ENCODE results near the gene STARD10.

Gene STARD10

DNA sequence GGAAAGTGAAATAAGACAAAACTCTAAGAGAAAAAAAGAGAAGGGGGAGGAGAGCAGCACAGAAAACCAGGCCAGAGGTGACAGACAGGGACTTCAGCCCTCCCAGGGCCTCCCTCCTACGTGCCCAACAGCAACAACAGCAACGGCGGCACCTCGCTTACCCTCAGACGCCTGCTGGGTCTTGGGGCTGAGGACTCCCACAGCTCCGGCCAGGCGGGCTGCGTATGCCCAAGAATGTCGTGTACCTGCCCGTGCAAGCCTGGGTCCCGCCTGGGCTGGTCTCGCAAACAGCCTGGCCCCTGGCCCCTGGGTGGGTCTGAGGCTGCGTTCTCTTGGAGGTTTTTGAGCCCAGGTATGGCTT is 72.2 kb downstream of the STARD10 start:
- DNase-seq: peak; percentile 40

DNA sequence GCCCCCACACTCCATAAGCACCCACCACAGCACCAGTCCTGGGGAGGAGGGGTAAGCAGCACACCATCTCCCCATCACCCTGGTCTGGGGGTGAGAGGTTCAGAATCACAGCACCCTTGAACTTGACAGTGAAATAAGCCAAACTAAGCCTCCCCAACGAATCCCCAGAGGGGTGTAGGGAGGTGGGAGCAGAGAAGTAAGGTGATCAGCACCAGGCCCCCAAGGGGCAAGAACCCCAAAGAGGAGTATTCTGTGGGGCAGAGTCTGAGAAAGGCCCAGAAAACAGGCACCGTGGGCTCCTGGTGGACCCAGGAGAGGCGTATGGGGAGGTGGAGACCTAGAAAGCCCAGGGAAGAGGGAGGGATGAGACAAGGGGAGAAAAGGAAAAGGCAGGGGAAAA is 72.6 kb downstream of the STARD10 start:
- no peak for DNase-seq

DNA sequence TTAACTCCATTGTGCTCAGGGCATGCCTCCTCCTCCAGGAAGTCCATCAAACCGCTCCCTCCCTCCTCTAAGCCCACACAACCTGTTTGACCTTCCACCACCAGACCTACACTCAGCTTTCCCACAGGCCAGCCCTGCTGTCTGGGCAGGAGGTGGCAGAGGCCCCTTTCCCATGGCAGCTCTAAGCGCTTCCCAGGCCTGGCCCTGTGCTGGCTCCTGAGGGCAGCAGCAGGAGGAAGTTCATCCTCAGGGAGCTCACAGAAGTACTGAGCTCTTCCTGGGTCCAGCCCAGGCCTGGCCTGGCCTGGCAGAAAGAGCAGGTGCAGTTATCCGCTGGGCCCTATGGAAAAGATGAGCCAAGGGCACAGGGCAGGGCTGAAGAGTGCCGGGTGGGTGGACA is 73.1 kb downstream of the STARD10 start:
- no peak for DNase-seq

DNA sequence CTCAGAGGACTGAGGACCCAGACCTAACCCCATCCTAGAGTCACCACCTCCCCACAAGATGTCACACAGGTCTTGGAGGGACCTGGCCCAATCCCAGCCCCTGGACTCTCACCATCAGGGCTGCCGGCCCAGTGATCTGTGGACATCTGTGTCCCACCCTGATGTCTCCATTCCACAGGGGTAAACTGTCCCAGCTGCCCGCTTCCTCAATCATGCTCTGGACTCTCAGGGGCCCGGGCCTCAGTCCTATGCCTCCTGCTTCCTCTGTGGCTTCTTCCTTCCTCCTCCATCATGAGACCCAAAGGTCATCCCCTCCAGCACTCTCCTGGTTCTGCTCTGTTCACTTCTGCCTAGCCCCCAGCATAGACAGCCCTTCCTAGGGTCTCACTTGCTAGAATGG is 73.8 kb downstream of the STARD10 start:
- no peak for DNase-seq

DNA sequence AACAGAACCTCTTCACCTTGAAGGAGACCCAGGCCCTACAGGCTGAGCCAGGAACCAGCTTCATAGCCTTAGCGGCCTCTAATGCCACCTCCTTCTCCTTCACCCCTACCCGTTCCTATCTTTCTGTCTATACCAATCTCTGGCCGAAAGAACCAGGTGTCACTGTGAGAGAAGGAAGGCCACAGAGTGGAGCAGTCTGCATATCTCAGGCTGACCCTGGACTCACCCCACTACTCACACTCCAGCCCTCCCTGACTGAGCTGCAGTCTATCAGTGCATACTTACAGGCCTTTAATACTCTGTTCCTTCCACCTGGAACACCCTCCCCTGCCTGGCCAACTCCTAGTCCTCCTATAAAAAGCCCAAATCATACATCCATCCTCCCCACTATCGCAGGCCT is 74.3 kb downstream of the STARD10 start:
- no peak for DNase-seq

DNA sequence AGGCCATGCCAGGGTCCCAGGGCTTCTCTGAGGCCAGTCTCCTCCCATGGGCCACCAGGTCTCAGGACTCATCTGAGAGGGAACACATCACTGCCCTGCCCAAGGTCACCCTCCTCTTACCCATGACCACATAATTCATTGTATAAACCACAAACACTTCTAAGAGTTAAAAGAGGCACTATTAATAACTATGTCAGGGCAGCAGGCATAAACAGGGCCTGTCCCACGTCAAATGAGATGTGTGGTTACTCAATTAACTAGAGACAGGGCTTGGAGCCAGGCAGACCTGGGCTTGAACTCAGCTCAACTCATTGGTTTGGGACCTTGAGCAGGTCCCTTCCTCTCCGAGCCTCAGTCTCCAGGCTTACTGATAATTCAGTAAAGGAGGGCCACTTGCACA is 74.7 kb downstream of the STARD10 start:
- DNase-seq: no peak

DNA sequence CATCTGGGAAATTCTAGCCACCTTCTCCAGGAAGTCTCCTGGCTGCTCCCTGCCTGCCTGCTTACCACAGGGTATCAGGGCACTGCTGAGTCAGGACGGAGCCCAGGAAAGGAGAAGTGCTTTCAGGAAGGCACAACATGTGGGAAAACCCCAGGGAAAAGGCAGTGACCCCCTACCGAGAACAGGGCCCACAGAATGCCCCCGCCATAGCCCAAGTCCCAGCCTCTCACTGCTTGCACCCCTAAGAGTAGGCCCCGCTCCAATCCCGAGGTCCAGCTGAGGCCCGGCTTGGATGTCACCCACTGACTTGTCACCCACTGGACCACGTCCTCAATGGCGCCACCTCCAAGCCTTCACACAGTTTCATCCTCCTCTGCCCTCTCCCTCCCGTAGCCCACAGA is 75.7 kb downstream of the STARD10 start:
- DNase-seq: no peak

DNA sequence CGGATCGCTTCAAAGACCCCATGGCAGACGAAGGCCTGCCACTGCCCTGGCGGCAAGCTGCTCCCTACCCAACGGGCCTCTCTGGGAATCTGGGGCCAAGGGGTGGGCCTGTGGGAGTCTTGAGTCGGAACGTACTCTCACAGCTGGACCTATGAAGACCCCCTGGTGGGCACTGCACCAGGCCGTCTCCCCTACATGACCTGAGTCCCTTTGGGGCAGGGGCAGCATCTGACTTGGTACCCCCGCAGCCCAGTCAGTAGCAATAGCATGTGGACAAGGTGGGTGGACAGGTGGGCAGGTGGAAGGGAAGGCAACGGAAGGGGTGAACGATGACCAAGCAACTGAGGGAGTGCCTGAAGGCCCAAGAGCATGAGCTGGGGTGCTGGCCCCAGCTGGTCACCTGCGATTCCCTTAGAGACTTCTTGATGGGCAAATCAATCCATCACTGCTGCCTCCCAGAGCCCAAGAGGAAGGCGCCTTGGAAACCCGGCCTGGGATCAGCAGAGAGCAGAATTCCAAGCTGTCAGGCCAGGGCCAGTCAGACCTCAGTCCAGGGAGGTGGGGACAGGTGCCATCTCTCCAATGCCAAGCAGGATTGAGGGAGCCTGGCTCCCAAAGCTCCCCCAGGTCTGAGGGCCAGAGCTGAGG is 76.9 kb downstream of the STARD10 start:
- no peak for DNase-seq

DNA sequence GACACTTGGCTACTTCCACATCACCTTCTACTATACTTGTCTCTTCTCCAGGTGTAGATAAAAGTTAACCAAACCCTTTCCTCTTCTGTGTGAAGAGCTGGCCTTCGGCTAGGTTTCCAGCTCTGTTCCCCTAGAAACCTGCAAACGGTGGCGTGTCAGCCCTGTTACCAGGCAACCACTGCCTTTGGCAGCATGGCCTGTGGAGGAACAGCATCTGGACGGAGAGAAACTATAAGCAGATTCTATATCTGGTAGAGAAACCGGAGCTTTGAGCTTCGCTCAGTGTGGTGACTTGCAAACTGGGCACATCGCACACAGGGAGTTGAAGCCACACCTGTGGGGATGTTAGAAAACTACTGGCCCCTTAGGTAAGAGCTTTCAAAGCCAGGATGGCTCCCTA is 77.6 kb downstream of the STARD10 start:
- no peak for DNase-seq

DNA sequence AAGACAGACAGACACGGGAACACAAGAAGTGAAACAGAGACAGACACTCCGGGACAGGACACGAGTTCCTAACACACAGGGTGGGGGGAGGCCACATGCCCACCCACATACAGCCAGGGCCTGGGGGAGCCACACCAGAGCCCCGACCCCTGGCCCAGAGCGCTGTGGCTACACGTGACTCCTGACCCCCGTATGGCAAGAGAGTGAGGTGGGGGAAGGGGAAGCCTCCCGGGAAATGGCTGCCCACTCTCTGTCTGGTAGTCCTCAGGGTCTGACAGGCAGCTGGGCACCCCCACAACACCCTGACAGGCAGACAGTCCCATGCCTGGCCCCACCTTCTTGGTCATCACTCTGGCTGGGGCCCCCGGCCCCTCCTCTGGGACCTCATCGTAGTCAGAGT is 81.0 kb downstream of the STARD10 start:
- no peak for DNase-seq

DNA sequence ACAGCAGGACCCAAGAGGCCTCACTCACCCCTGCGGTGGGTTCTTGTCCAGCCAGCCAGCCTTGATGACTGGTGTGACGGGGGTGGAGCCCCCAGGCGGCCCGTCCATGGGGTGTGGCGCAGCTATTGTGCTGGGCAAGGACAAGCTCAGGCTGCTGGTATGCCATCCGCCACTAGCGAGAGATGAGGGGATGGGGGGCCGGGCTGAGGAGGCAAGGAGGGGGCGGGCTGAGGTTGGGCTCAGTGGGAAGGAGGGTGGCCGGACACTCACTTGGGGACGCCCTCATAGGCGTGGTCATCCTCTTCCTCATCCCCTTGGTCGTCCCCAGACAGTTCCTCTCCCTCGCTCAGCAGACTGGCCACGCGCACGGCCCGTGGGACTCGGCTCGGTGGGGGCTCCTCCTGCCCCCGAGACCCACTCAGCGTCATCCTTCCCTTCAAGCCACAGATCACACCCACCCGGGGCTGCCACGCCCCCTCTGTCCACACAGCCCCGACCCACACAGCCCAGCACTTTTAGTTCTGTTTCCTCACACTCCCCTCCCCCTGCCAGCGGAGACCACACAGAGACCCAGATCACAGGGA is 81.6 kb downstream of the STARD10 start:
- DNase-seq: no peak

DNA sequence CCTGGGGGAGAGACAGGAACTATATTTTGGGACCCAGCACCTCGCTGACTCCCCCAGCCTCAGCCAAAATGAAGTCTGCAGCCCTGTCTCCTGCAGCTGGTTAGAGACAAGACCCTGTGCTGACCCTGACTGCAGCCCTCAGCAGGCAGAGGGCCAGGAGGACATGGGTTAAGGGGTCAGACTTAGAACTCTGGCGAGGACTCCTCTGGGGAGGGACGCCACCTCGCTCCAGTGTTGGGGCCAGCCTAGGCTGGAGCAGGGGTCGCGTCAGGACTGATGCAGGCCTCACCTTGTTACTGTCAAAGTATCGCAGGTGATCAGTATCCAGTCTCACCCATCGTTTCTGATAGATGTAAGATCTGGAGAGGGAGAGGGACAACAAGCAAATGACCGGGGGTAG is 82.7 kb downstream of the STARD10 start:
- no peak for DNase-seq

DNA sequence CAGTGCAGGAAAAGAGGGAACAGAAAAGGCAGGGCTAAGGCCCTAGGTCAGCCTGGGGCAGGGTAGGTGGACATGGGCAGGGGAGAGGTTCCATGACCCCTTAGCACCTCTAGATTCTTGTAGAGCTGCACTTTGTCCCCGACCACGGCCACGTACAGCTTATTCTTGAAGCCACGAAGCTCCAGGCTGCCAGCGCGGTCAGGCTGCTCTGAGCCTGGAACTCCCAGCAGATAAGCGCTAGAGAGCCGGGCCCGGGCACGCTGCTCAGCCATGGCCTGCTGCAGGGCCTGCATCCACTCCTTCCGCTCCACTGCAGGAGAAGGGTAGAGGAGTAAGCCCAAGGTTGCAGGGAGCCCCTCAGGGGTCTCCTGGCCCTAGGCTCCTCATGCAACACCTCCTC is 83.6 kb downstream of the STARD10 start:
- DNase-seq: no peak

DNA sequence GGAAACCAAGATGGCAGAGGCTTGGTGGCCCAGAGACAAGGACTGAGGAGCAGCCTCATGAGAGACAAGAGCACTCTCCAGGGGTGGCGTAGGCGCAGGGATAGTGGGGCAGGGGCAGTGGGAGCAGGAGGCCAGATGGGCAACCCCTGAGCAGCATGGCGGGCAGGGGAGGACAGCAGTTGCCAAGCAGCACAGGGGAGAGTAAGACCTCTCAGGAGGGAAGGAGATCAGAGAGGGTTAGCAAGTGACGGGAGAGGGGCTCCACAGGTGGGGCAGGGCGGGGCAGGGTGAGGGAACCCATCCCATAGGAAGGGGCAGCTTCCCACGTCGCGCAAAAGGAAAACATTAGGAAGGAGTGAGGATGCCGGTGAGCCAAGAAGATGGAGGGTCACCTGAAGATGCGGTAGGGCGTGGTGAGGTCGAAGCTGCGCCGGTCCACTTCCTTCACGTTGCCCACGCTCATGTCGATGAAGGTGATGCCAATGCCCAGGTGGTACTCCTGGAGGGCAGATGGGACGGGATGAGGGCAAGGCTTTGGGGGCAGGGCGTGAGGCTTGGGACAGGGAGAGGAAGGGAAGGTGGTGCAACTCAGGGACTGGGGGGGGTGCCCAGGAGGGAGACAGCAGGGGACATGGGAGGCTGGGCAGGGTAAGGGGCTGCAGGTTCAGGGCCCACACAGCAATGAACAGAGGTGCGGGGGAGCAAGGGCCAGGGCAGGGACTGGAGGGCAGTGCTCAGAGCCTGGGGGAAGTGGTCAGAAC is 84.2 kb downstream of the STARD10 start:
- DNase-seq: no peak

DNA sequence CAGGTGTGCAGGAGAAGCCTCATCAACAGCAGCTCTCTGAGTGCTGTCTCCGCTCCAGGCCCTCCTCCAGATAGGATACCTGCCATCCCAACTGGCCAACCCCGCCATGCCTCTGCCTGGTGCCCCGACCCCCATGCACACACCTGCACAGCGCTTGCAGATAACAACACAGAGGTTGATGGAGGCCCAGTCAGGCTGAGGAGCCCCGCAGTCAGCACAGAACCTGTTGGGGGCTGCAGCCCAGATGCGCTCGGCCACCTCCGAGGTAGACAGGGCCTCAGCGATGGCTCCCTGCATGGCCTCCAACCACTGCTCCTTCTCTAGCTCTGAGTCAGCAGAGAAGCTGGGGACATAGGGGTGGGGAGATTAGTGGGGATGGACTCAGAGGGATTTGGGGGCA is 86.8 kb downstream of the STARD10 start:
- no peak for DNase-seq

DNA sequence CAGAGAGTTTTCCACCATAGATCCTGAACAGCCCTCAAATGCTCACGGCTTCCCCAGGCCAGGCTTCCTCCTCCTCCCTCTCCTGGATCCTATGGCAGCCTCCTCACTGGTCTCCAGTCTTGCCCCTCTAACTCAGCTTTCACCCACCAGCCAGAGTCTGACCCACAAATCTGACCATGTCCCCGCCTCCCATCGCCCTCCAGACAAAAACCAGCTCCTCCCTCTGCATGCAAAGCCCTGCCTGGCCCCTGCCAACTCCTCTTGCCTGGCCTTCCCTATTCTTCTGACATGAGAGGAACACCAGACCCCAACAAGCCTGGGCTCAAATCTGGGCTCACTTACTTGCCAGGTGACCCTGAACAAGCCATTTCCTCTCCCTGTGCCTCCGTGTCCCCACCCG is 87.3 kb downstream of the STARD10 start:
- no peak for DNase-seq

DNA sequence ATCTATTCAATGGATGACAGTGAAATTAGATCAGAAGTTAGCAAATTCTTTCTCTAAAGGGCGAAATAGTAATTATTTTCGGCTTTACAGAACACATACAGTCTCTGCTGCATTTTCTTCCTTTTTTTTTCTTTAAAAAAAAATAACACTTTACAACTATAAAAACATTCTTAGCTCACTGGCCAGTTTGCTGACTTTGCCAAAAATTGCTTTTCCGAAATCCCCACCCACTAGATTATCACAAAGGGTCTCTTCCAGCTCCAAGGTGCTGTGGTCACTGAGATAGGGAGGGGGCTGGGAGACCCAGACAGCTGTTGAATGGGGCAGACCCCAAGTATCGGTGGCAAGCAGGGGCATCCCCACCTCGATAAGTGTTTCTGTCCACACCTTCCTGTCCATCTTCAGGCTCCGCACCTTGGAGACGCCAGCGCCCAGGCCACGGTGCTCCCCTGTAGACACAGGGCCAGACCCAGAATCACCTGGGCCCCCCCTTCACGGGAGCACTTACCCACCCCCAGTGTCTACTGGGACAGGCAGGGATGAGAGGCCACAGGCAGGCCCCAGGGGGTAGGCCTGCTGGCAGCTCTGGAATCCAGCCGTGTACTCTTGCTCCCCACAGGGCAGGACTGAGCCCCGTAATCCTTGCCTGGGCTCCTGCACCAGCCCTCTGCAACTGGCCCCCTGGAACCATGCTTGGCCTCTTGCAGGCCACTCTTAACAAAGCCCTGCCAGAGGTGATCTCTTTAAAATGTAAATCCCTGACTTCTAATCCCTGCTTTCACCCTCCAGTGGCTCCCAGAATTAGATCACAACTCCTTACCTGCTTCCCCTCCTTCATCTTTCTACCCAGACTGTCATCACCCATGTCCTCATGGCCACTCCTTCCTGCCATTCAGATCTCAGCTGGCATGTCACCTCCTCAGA is 88.1 kb downstream of the STARD10 start:
- DNase-seq: no peak

DNA sequence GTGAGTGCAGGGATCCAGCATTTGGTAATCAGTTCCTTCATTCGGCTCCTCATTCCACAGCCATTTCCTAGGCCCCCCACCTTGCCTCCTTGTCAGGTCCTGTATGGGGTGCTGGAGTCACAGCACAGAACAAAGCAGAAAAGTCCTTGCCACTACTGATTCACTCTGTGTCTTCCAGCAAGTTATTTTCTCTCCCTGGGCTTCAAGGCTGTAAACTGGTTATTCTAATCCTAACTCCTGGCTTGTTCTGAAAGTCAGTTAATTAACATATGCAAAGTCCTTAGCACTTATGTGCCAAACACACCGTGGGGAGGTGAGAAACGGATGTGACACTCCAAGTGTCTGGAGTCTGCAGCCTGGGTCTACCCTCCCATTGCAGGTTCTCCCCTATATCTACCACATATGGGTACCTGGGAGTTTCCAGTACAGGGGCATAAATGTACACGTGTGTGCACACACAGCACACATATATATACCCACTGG is 89.0 kb downstream of the STARD10 start:
- no peak for DNase-seq
